Gastrocnemius medialis (tissue), 4 donors: ENCODE measurements around the gene AFP.

Experiments used
- POLR2A ChIP-seq, 2 donors: fragments of 450-650 bp; IDR thresholded peaks; one replicate each; pipeline ENCODE4 v1.6.1; 2017; ENCODE audit warnings: antibody characterized with exemption in 2 of 2, mild to moderate bottlenecking in 2 of 2, moderate library complexity in 2 of 2
- TF ChIP-seq, protein P1 (sequence below), 5 experiments: fragments of 450-650 bp in 3 of 5; fragments of 200-600 bp in 2 of 5; sonication (generic) in 2 of 5; IDR thresholded peaks in 4 of 5; conservative IDR thresholded peaks in 1 of 5; 1 replicate in 4 of 5; 2 replicates in 1 of 5; pipeline ENCODE4 v1.5.1; 2016 to 2019; ENCODE audit warnings: antibody characterized with exemption in 5 of 5, mild to moderate bottlenecking in 3 of 5, moderate library complexity in 3 of 5

- TF ChIP-seq, protein P1, sequence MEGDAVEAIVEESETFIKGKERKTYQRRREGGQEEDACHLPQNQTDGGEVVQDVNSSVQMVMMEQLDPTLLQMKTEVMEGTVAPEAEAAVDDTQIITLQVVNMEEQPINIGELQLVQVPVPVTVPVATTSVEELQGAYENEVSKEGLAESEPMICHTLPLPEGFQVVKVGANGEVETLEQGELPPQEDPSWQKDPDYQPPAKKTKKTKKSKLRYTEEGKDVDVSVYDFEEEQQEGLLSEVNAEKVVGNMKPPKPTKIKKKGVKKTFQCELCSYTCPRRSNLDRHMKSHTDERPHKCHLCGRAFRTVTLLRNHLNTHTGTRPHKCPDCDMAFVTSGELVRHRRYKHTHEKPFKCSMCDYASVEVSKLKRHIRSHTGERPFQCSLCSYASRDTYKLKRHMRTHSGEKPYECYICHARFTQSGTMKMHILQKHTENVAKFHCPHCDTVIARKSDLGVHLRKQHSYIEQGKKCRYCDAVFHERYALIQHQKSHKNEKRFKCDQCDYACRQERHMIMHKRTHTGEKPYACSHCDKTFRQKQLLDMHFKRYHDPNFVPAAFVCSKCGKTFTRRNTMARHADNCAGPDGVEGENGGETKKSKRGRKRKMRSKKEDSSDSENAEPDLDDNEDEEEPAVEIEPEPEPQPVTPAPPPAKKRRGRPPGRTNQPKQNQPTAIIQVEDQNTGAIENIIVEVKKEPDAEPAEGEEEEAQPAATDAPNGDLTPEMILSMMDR (IDR thresholded peaks at IDR 0.05 in 4 of 5, conservative IDR thresholded peaks at IDR 0.05 in 1 of 5), result no peak
- TF ChIP-seq POLR2A (IDR thresholded peaks at IDR 0.05), result no peak
These were observed 69.5 kb downstream of the AFP start for GRCh38 chr4:73505567-73505966.
